ENCODE results near the gene HAPLN3.

HAPLN3 gene

GRCh38 chr15:88833731-88834100 is 61.6 kb downstream of the HAPLN3 start:
- no peak for DNase-seq (ENCODE audit: extremely low read depth in 1 of 2, low read depth in 1 of 2)

GRCh38 chr15:88832820-88833730 is 62.3 kb downstream of the HAPLN3 start:
- no peak for DNase-seq (ENCODE audit: extremely low read depth in 1 of 2, low read depth in 1 of 2)

GRCh38 chr15:88830016-88830415 is 65.3 kb downstream of the HAPLN3 start:
- no peak for DNase-seq (ENCODE audit: extremely low read depth in 1 of 2, low read depth in 1 of 2)

- no peak for DNase-seq (ENCODE audit: extremely low read depth in 1 of 2, low read depth in 1 of 2)
Measured at GRCh38 chr15:88828791-88829190, 66.6 kb downstream of the HAPLN3 start.

Measured in stimulated activated CD8-positive, alpha-beta memory T cell treated with anti-CD3 and anti-CD28 coated beads, Interleukin-7, amount 100 ng/mL, for 48 hours (primary cell).